Renal cortex interstitium (tissue), 11 donors: ENCODE measurements around the gene CCR2. TPM values are rescaled to one million over a fixed set of nuclear protein-coding genes. Genes with fewer than 3 reads are reported as not detected.

Experiments
- DNase-seq, 11 donors: peaks; one replicate each; pipeline ENCODE4 v3.0.0-alpha.2; 2013; ENCODE audit warnings: low read depth in 9 of 11, low spot score in 4 of 11; ENCODE audit errors: extremely low read depth in 1 of 11
- polyA plus RNA-seq, 3 donors: library from polyadenylated mRNA; unstranded; fragments of 120-200 nt; gene quantifications; one replicate each; pipeline ENCODE4 v1.2.1, GENCODE V29; 2013; ENCODE audit not compliant: insufficient read length in 3 of 3

The CCR2 gene
- polyA plus RNA-seq, 3 donors = 0.73 to 1.9 (median 1.1) TPM

DNA sequence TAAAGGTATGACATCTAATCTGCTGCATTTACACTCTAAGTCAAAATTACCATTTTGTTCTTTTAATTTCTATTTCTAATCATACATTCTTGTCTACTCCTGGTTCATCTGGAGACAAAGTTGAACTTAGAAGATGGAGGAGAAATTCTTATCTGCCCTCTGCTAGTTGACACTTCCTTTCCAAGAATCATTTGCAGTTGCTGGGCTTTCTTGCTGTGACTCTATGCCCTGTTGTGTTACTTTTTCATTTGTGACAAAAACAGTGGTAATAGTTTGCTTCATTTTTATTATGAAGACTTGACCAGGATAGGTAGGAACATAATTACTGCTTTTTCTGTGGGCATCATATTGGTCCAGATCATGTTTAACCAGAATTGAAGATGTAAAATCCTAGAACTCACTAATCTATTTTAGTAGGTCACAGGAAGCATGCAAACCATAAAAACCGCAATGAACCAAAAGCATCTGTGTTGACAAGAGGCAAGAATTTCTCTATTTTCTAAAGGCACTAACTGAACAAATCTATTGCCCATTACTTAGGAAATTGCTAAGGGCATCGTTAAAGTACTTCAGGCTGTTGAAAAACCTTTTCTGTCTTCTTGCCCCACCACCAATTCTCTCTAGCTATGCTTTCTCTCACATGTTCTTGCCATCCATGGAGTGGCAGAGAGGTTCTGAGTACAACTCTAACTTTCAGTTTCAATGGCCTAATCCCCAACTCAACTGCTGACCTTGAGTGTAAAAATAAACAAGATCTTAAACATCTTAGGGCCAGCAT is 4.2 kb upstream of the CCR2 start:
- DNase-seq = no peak

- DNase-seq = no peak
Observed at GRCh38 chr3:46350262-46350565, 3.7 kb upstream of the CCR2 start.

GRCh38 chr3:46351646-46352045 is 2.3 kb upstream of the CCR2 start:
- DNase-seq = no peak

DNA sequence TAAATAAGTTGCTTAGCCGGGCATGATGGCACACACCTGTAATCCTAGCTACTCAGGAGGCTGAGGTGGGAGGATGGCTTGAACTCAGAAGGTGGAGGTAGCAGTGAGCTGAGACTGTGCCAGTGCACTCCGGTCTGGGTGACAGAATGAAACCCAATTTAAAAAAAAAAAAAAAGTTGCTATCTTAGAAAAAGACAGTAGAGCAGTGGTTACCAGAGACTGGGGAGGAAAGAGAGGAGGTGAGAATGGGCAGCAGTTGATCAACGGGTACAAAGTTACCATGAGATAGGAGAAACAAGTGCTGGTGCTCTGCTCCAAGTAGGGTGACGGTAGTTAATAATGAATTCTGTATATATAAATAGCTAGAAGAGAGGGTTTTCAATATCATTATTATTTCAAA is 821 bp upstream of the CCR2 start:
- DNase-seq = no peak

DNA sequence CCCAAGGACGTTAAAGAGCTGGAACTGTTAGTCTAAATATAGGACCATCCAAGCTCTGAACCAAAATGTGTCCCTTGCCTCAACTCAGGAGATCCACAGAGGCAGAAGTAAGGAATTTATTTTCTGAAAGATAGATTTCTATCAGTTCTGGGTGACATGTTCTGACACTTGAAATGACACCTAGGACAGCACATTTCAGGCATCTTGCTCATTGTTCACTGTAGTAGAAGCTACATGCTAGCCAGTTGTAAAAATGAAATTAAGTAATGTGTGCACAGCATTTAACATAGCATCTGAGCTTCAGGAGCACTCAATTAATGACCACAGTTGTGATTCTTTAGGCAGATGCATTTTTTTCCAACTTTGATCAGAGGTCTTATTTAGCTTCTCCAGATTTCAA is 567 bp downstream of the CCR2 start:
- no peak for DNase-seq

DNA sequence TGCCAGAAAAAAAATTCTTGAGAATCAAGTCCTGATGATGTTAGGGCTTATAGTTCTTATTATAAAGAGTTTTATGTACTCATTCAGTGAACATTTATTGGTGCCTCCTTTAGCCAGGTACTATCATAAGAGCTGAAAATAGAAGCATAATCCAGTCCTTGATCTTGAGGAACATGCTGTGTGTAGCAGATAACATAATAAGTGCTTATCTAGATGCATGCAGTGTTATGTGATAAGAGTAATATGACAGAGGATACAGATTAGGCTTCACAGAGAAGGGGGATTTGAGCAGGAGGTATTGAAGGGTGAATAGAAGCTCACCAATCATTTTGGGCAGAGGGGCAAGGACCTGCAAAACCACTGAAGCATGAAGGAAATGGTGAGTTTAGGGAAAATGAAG is 1.1 kb downstream of the CCR2 start:
- DNase-seq = no peak

- DNase-seq = no peak
Observed at GRCh38 chr3:46356276-46356675, 2.4 kb downstream of the CCR2 start.

DNA sequence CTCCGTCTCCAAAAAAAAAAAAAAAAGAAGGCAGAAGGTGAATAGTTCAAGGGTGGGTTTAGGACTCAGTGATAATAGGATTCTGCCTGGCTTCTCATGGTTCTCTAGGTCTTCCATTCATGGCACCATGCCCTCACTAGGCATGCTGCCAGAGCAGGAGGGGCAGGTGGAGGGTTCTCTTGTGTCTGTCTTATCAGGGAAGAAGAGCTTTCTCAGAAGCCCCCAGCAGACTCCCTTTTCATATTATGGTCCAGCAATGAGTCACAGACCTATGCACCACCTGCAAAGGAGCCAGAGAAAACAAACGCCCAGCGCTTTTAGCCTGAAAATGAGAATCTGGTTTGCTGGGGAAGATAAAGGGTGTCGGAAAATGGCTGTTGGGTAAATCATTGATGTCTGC is 3.0 kb downstream of the CCR2 start:
- DNase-seq = no peak

- DNase-seq = no peak
Observed at GRCh38 chr3:46358466-46358865, 4.6 kb downstream of the CCR2 start.

- DNase-seq = no peak
Observed at GRCh38 chr3:46359733-46360493, 6.0 kb downstream of the CCR2 start.

DNA sequence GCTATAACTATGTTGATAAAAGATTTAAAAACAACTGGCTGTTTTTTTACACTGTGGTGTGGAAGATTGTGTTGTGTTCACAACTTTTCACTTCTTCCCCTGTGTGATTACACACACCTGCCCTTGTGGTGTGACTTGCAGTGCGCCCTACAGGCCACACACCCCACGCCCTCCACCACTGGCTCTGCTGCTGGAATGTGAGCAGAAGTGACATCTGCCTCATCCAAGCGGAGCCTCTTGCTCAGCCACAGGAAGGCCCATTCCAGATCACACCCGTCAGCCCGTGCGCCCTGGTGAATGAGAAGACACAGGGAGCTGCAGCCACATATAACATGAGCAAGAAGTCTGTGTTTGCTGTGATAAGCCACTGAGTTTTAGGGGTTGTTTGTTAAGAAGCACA is 7.0 kb downstream of the CCR2 start:
- DNase-seq = no peak

GRCh38 chr3:46361408-46362283 is 7.7 kb downstream of the CCR2 start:
- DNase-seq = no peak

DNA sequence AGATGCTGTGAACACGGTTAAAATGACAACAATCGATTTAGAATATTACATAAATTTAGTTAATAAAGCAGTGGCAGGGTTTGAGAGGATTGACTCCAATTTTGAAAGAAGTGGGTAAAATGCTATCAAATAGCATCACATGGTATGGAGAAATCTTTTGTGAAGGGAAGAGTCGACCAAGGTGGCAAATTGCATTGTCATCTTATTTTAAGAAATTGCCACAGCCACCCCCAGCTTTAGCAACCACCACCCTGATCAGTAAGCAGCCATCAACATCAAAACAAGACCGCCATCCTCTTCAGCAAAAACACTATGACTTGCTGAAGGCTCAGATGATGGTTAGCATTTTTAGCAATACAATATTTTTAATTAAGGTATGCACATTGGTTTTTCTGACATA is 11.1 kb downstream of the CCR2 start:
- DNase-seq = no peak

DNA sequence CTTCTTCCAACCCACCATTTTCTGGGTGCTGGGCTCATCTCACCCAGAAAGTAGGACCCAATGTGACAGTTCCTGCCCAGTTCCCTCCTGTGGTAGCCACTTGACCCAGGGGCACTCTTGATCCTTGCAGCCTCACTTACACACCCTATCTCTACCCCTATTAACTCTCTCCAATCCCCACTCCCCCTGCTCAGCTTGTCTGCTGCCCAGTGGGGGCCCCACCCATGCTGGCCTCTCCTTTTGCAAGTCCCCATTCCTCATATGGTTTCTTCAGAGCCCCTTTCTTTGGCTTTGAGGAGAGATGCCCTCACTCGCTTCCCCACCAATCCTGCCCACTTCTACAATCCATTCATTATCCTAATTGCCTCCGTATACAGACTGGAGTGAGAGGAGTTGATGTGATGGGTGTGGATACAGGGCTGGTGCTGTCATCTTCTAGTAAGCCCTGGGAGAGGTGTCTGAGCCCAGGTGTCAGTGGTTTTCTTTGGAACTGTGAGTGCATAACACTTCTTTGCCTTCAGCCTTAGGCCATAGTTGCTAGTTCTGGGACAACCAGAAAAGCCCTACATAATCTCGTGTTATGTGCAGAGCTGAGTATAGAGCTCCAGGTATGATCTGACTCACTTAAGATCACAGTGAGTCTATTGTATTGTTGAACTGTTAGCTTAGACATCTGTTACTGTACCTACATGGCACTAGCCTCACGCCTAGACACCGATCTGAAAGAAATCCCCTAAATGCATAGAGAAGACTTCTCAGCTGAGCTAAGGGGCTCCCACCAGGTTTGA is 12.0 kb downstream of the CCR2 start:
- no peak for DNase-seq

DNA sequence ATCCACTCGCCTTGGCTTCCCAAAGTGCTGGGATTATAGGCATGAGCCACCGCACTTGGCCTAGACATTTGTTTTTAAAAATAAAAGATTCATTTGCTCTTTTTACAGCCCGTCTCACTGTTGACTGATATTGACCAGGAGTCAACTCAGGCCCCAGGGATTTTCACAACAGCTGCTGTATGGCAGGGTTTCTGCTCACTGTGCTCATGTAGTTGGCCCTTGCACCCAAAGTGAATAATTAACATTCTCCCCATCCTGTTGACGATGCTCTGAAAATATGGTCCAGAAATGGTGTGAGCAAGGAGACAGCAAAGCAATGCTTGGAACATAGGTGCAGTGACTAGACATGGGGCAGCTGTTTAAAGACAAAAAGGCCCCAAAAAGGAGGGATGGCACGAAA is 13.9 kb downstream of the CCR2 start:
- DNase-seq = no peak

- no peak for DNase-seq
Observed at GRCh38 chr3:46368569-46368968, 14.7 kb downstream of the CCR2 start.

GRCh38 chr3:46369151-46369550 is 15.2 kb downstream of the CCR2 start:
- DNase-seq = no peak

GRCh38 chr3:46369675-46370132 is 15.8 kb downstream of the CCR2 start:
- no peak for DNase-seq

GRCh38 chr3:46370839-46371518 is 17.1 kb downstream of the CCR2 start, which contains the start of gene CCR5:
Gene CCR5, plus strand, starts transcription at chr3:46370946. Its CDS starts 1,957 bp downstream, at chr3:46372903.
- no peak for DNase-seq
